Measurements from ENCODE around the gene LRFN4. TPM values are rescaled to one million over a fixed set of nuclear protein-coding genes. Genes with fewer than 3 reads are reported as not detected.

LRFN4 gene
- total RNA-seq, 6 donors from 2014 or later = 11.4 to 29.0 (median 21.8) TPM

- no peak for DNase-seq
- no peak overlapping the region for H3K4me3 ChIP-seq
- WGBS, 2 donors = 59 to 61% methylated on average over 4 of the region's 4 CpGs
These were observed 22.4 kb upstream of the LRFN4 start for GRCh38 chr11:66834539-66834845.

GRCh38 chr11:66834943-66835342, 21.9 kb upstream of the LRFN4 start:
- WGBS, 2 donors = 75 to 82% methylated on average over 5 of the region's 5 CpGs
- Histone ChIP-seq H3K4me1 (peaks cover 0 to 3% (median 0%) of the 10 kb centered on the region in 4 donors), H3K27me3 (no peaks in the 10 kb centered on the region), H3K27ac (no peak overlapping the region), H3K9me3 (no peaks in the 10 kb centered on the region), H3K4me3 (no peak overlapping the region), H3K36me3 (peaks cover 0 to 12% (median 0%) of the 10 kb centered on the region in 4 donors)
- no peak for ATAC-seq (ENCODE audit: low FRiP score in 2 of 2)
- TF ChIP-seq POLR2AphosphoS5 (IDR thresholded peaks at IDR 0.05) (no peak), POLR2A (IDR thresholded peaks at IDR 0.05) (no peak), EP300 (IDR thresholded peaks at IDR 0.05) (no peak)
- TF ChIP-seq, protein P1, sequence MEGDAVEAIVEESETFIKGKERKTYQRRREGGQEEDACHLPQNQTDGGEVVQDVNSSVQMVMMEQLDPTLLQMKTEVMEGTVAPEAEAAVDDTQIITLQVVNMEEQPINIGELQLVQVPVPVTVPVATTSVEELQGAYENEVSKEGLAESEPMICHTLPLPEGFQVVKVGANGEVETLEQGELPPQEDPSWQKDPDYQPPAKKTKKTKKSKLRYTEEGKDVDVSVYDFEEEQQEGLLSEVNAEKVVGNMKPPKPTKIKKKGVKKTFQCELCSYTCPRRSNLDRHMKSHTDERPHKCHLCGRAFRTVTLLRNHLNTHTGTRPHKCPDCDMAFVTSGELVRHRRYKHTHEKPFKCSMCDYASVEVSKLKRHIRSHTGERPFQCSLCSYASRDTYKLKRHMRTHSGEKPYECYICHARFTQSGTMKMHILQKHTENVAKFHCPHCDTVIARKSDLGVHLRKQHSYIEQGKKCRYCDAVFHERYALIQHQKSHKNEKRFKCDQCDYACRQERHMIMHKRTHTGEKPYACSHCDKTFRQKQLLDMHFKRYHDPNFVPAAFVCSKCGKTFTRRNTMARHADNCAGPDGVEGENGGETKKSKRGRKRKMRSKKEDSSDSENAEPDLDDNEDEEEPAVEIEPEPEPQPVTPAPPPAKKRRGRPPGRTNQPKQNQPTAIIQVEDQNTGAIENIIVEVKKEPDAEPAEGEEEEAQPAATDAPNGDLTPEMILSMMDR (IDR thresholded peaks at IDR 0.05) = no peak
- no peak for DNase-seq

More at GRCh38 chr11:66834539-66834845, 22.4 kb upstream of the LRFN4 start:
- peaks cover 0 to 12% (median 0%) of the 10 kb centered on the region in 4 donors for H3K36me3 ChIP-seq
- no peak for ATAC-seq (ENCODE audit: low FRiP score in 2 of 2)
- no peaks in the 10 kb centered on the region for H3K9me3 ChIP-seq
- TF ChIP-seq, protein P1 (IDR thresholded peaks at IDR 0.05) = no peak
- TF ChIP-seq EP300 (IDR thresholded peaks at IDR 0.05) (no peak), POLR2A (IDR thresholded peaks at IDR 0.05) (no peak), POLR2AphosphoS5 (IDR thresholded peaks at IDR 0.05) (no peak)
- no peak overlapping the region for H3K27ac ChIP-seq
- no peaks in the 10 kb centered on the region for H3K27me3 ChIP-seq
- H3K4me1 ChIP-seq = peaks cover 0 to 3% (median 0%) of the 10 kb centered on the region in 4 donors

- no peak for ATAC-seq (ENCODE audit: low FRiP score in 2 of 2)
- H3K27me3 ChIP-seq = no peaks in the 10 kb centered on the region
- H3K4me3 ChIP-seq = no peak overlapping the region
- peaks cover 0 to 8% (median 2%) of the 10 kb centered on the region in 4 donors for H3K4me1 ChIP-seq
- peaks cover 0 to 12% (median 0%) of the 10 kb centered on the region in 4 donors for H3K36me3 ChIP-seq
- no peaks in the 10 kb centered on the region for H3K9me3 ChIP-seq
- TF ChIP-seq POLR2A (IDR thresholded peaks at IDR 0.05) (no peak), EP300 (IDR thresholded peaks at IDR 0.05) (no peak), POLR2AphosphoS5 (IDR thresholded peaks at IDR 0.05) (no peak)
- TF ChIP-seq, protein P1 (IDR thresholded peaks at IDR 0.05) = no peak
- no peak for DNase-seq
- no peak overlapping the region for H3K27ac ChIP-seq
- 84 to 87% methylated on average over 12 of the region's 12 CpGs for WGBS, 2 donors
These were observed 21.0 kb upstream of the LRFN4 start for GRCh38 chr11:66835768-66836405.

DNA sequence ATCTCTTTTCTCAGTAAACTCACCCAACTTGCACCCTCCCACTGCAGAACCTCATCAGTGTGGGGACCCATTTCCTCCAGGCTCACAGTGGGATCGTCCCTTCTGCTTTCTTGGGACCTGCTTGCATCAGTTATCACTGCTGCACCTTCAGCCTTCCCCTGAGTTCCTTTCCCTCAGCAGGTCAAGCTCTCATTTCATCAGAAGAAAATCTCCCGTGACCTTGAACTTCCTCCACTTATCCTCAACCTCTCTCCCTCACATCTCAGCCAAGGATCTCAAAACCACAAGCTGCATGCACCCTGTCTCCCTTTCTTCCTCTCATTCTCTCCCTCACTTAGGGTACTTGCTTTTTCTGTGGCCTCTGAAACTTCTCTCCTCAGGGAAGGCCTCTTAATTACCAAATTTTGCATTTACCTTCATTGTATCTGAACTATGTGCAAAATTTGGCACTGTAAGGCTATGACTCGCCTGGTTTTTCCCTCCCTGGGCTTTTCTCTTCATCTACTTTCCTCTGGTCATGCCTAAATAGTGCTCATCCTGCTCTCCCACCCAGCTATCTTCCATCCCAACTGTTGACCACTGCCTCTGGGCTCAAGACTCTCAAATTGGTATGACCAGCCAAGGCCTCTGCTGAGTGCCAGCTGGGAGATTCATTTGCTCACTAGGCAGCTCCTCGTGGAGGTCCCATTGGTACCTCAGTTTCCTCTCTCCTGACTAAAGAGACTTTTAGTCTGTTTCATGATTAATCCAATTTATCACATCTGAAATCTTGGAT, 16.4 kb upstream of the LRFN4 start:
- 78 to 89% methylated on average over 4 of the region's 4 CpGs for WGBS, 2 donors
- peaks cover 19 to 41% (median 31%) of the 10 kb centered on the region in 4 donors for H3K4me1 ChIP-seq
- H3K4me3 ChIP-seq = no peak overlapping the region
- peaks cover 0 to 20% (median 3%) of the 10 kb centered on the region in 4 donors for H3K36me3 ChIP-seq
- H3K27ac ChIP-seq = no peak overlapping the region
- TF ChIP-seq, protein P1 (IDR thresholded peaks at IDR 0.05) = no peak
- TF ChIP-seq POLR2AphosphoS5 (IDR thresholded peaks at IDR 0.05) = no peak
- no peak for TF ChIP-seq POLR2A (IDR thresholded peaks at IDR 0.05)
- TF ChIP-seq EP300 (IDR thresholded peaks at IDR 0.05) = no peak
- ATAC-seq (ENCODE audit: low FRiP score in 2 of 2) = no peak
- H3K9me3 ChIP-seq = no peaks in the 10 kb centered on the region
- DNase-seq = no peak
- H3K27me3 ChIP-seq = no peaks in the 10 kb centered on the region

Measured in upper lobe of left lung (tissue), 6 donors.